ENCODE measurements around the gene NPTXR. TPM values are rescaled to one million over a fixed set of nuclear protein-coding genes. Genes with fewer than 3 reads are reported as not detected.

Gene NPTXR
- 0.78 and 4.4 TPM in 2 replicates for total RNA-seq

GRCh38 chr22:38843657-38844314 lies at the start of gene NPTXR:
NPTXR (minus strand) TSS chr22:38844028.

DNA sequence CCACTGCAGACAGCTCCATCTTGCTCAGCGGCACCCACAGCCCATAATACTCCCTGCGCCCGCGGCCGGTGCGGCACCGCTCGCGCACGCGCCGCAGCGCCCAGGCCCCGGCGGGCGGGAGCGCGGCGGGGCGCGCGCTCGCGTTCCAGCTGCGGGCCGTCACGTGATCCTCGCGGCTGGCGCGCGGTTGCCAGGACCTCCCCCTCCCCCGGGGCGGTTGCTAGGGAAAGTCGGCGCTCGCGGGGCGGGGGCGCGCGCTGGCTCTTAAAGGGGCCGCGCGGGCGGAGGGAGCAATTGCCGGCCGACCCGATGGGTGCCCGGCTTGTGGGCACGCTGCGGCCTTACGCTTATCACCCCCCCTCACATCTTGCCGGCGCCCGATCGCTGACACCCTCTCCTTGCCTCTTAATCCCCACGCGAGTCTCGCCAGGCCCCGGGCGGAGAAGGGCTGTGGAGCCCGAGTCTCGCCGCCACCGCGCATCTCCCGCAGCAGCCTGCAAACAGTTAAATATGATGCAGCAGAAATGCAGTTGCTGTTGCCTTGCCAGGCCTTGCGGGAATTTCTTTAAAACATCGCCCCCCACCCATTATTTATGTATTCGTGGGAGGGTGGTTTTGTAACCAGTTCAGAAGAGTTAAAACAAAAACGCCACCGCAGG lies 28.5 kb upstream of the NPTXR start, which contains the start of gene CBX6:
TSS of gene CBX6 (minus strand) at position 45 of the 659 bp plus-strand sequence. CDS start at position 19, 26 bp downstream.

GRCh38 chr22:38793721-38794466 lies 49.9 kb downstream of the NPTXR start, which contains the start of gene DNAL4:
DNAL4 (minus strand) TSS chr22:38794143; CDS start chr22:38782731, 11,412 bp downstream.

Other genes with a start within 250 kb of the NPTXR start
- gene FAM227A, start 187.6 kb downstream of the NPTXR start, total RNA-seq, result 0.48 and 0.52 TPM in 2 replicates
- 19.7 and 35.9 TPM in 2 replicates for gene CBY1, start 187.4 kb downstream of the NPTXR start, total RNA-seq
- gene TOMM22, start 162.1 kb downstream of the NPTXR start, total RNA-seq, result 34.3 and 80.5 TPM in 2 replicates
- 35.2 and 72.5 TPM in 2 replicates for gene JOSD1, start 143.1 kb downstream of the NPTXR start, total RNA-seq
- gene GTPBP1, start 138.1 kb downstream of the NPTXR start, total RNA-seq, result 22.9 and 31.8 TPM in 2 replicates
- gene SUN2, start 88.0 kb downstream of the NPTXR start, total RNA-seq, result 74.7 and 80.8 TPM in 2 replicates
- 21.1 and 33.5 TPM in 2 replicates for gene DNAL4, start 49.9 kb downstream of the NPTXR start, total RNA-seq
- 51.2 and 56.5 TPM in 2 replicates for gene CBX6, start 28.2 kb upstream of the NPTXR start, total RNA-seq
- gene APOBEC3A, start 113.6 kb upstream of the NPTXR start, total RNA-seq, result not detected in 2 replicates
- 9.7 and 31.5 TPM in 2 replicates for gene APOBEC3B, start 138.3 kb upstream of the NPTXR start, total RNA-seq
- gene APOBEC3C, start 170.2 kb upstream of the NPTXR start, total RNA-seq, result 26.5 and 31.0 TPM in 2 replicates
- 1.7 and 3.0 TPM in 2 replicates for gene APOBEC3D, start 177.1 kb upstream of the NPTXR start, total RNA-seq
- gene APOBEC3F, start 196.8 kb upstream of the NPTXR start, total RNA-seq, result 3.9 and 5.5 TPM in 2 replicates
- gene APOBEC3G, start 233.2 kb upstream of the NPTXR start, total RNA-seq, result 13.0 and 13.6 TPM in 2 replicates

Measured in epithelial cell of alveolus of lung (primary cell).